ENCODE data around the gene CEP104. TPM values are rescaled to one million over a fixed set of nuclear protein-coding genes. Genes with fewer than 3 reads are reported as not detected.

Gene CEP104
- total and polyA plus RNA-seq, 7 experiments from 2014 or later, result 12.7 to 68.0 (median 44.5) TPM

GRCh38 chr1:3821447-3821846, 35.6 kb downstream of the CEP104 start:
- Mint-ChIP-seq H3K27me3 (no peaks in the 10 kb centered on the region), H3K4me1 (peaks cover 0 to 4% (median 0%) of the 10 kb centered on the region in 7 donors), H3K27ac (no peak overlapping the region), H3K4me3 (no peak overlapping the region), H3K36me3 (peaks cover 14 to 49% (median 14%) of the 10 kb centered on the region in 5 donors), H3K9me3 (no peaks in the 10 kb centered on the region)
- intact Hi-C loops (cut with micrococcal nuclease), result no loop called here
- ChIA-PET POLR2A (no interaction called here), CTCF (no interaction called here)
- Histone ChIP-seq H3K36me3 (ENCODE audit: control insufficient read depth in 2 of 3, insufficient read depth in 3 of 3, low read length in 3 of 3) (peaks cover 0 to 76% (median 3%) of the 10 kb centered on the region in 3 experiments), H3K4me3 (ENCODE audit: low read length) (no peak overlapping the region), H3K9me3 (ENCODE audit: control insufficient read depth in 2 of 3, low read length in 3 of 3) (no peaks in the 10 kb centered on the region), H3K27ac (ENCODE audit: low read depth, low read length) (no peak overlapping the region), H3K4me1 (ENCODE audit: control insufficient read depth in 2 of 2, insufficient read depth in 2 of 2, low read length in 2 of 2) (no peaks in the 10 kb centered on the region), H3K27me3 (ENCODE audit: control insufficient read depth in 2 of 2, insufficient read depth in 2 of 2, low read length in 2 of 2) (no peaks in the 10 kb centered on the region)
- ATAC-seq (no peak), DNase-seq (no peak)

GRCh38 chr1:3821004-3821403, 36.0 kb downstream of the CEP104 start:
- Mint-ChIP-seq H3K27ac (peak overlapping the region in 1 of 9 donors; percentile 13), H3K36me3 (peaks cover 13 to 48% (median 14%) of the 10 kb centered on the region in 5 donors), H3K27me3 (no peaks in the 10 kb centered on the region), H3K4me1 (peaks cover 0 to 4% (median 0%) of the 10 kb centered on the region in 7 donors), H3K9me3 (no peaks in the 10 kb centered on the region), H3K4me3 (no peak overlapping the region)
- H3K4me1 ChIP-seq (ENCODE audit: control insufficient read depth in 2 of 2, insufficient read depth in 2 of 2, low read length in 2 of 2), result no peaks in the 10 kb centered on the region
- ChIA-PET CTCF (no interaction called here), POLR2A (no interaction called here)
- H3K36me3 ChIP-seq (ENCODE audit: control insufficient read depth in 2 of 3, insufficient read depth in 3 of 3, low read length in 3 of 3), result peaks cover 0 to 77% (median 3%) of the 10 kb centered on the region in 3 experiments
- H3K4me3 ChIP-seq (ENCODE audit: low read length), result no peak overlapping the region
- no peak for DNase-seq
- ATAC-seq, result no peak
- no peak overlapping the region for H3K27ac ChIP-seq (ENCODE audit: low read depth, low read length)
- H3K27me3 ChIP-seq (ENCODE audit: control insufficient read depth in 2 of 2, insufficient read depth in 2 of 2, low read length in 2 of 2), result no peaks in the 10 kb centered on the region
- intact Hi-C loops (cut with micrococcal nuclease), result no loop called here
- no peaks in the 10 kb centered on the region for H3K9me3 ChIP-seq (ENCODE audit: control insufficient read depth in 2 of 3, low read length in 3 of 3)

DNA sequence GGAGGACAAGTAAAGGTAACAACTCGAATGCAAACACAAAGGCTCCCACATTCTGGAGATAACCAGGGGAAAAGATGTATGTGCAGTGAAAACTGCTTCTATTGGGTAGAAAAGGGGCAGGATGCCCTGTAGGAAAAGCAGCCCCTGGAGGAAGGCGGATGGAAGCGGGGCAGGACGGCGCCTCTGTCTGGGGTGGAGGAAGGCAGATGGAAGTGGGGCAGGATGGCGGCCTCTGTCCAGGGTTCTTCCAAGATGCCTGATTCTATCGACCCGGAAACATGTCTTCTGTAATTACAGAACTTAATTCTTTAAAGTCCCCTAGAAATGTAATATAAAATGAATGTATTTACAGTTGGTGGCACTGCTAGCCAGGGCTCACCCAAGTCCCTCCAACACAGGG, 36.7 kb downstream of the CEP104 start:
- no peak overlapping the region for H3K27ac ChIP-seq (ENCODE audit: low read depth, low read length)
- Mint-ChIP-seq H3K4me3 (no peak overlapping the region), H3K9me3 (no peaks in the 10 kb centered on the region), H3K36me3 (peaks cover 9 to 47% (median 14%) of the 10 kb centered on the region in 5 donors), H3K27me3 (no peaks in the 10 kb centered on the region), H3K4me1 (peaks cover 0 to 4% (median 0%) of the 10 kb centered on the region in 7 donors), H3K27ac (peak overlapping the region in 2 of 9 donors; percentile 42 to 60)
- no peaks in the 10 kb centered on the region for H3K9me3 ChIP-seq (ENCODE audit: control insufficient read depth in 2 of 3, low read length in 3 of 3)
- intact Hi-C loops (cut with micrococcal nuclease), result no loop called here
- DNase-seq (no peak), ATAC-seq (no peak)
- H3K4me3 ChIP-seq (ENCODE audit: low read length), result no peak overlapping the region
- H3K36me3 ChIP-seq (ENCODE audit: control insufficient read depth in 2 of 3, insufficient read depth in 3 of 3, low read length in 3 of 3), result peaks cover 0 to 77% (median 3%) of the 10 kb centered on the region in 3 experiments
- H3K27me3 ChIP-seq (ENCODE audit: control insufficient read depth in 2 of 2, insufficient read depth in 2 of 2, low read length in 2 of 2), result no peaks in the 10 kb centered on the region
- ChIA-PET CTCF (no interaction called here), POLR2A (no interaction called here)
- H3K4me1 ChIP-seq (ENCODE audit: control insufficient read depth in 2 of 2, insufficient read depth in 2 of 2, low read length in 2 of 2), result no peaks in the 10 kb centered on the region

DNA sequence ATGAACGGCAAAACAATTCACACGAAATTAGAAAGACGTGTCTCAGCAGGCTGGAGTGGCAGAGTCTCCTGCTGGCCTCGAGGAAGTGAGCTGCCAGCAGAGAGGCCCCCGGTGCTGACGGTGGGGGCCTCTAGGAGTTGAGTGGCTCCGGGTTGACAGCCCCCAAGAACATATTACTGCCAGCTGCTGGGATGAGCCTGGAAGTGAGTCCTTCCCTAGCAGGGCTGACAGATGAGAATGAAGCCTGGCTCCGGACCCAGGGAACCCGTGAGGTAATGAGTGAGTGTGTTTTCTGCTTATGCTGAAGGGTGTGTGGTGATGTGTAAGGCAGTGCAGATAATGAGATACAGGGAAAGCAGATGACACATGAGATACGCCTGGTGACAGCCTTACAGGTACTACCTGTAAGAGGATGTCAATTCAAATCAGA, 37.2 kb downstream of the CEP104 start:
- Mint-ChIP-seq H3K27me3 (no peaks in the 10 kb centered on the region), H3K4me1 (peaks cover 0 to 4% (median 0%) of the 10 kb centered on the region in 7 donors), H3K36me3 (peaks cover 9 to 52% (median 14%) of the 10 kb centered on the region in 5 donors), H3K9me3 (no peaks in the 10 kb centered on the region), H3K4me3 (no peak overlapping the region), H3K27ac (peak overlapping the region in 2 of 9 donors; percentile 9 to 60)
- POLR2A ChIA-PET, result no interaction called here
- DNase-seq (no peak), ATAC-seq (no peak)
- Histone ChIP-seq H3K4me1 (ENCODE audit: control insufficient read depth in 2 of 2, insufficient read depth in 2 of 2, low read length in 2 of 2) (no peaks in the 10 kb centered on the region), H3K36me3 (ENCODE audit: control insufficient read depth in 2 of 3, insufficient read depth in 3 of 3, low read length in 3 of 3) (peaks cover 0 to 79% (median 3%) of the 10 kb centered on the region in 3 experiments), H3K4me3 (ENCODE audit: low read length) (no peak overlapping the region), H3K27ac (ENCODE audit: low read depth, low read length) (no peak overlapping the region), H3K9me3 (ENCODE audit: control insufficient read depth in 2 of 3, low read length in 3 of 3) (no peaks in the 10 kb centered on the region), H3K27me3 (ENCODE audit: control insufficient read depth in 2 of 2, insufficient read depth in 2 of 2, low read length in 2 of 2) (no peaks in the 10 kb centered on the region)
- CTCF ChIA-PET, result no interaction called here
- intact Hi-C loops (cut with micrococcal nuclease), result no loop called here

GRCh38 chr1:3817821-3818597, 39.0 kb downstream of the CEP104 start:
- ChIA-PET CTCF (no interaction called here), POLR2A (no interaction called here)
- no peaks in the 10 kb centered on the region for H3K27me3 Mint-ChIP-seq
- ATAC-seq (no peak), DNase-seq (no peak)
- H3K4me3 Mint-ChIP-seq, result no peak overlapping the region
- Histone ChIP-seq H3K4me3 (ENCODE audit: low read length) (no peak overlapping the region), H3K4me1 (ENCODE audit: control insufficient read depth in 2 of 2, insufficient read depth in 2 of 2, low read length in 2 of 2) (no peaks in the 10 kb centered on the region), H3K9me3 (ENCODE audit: control insufficient read depth in 2 of 3, low read length in 3 of 3) (no peaks in the 10 kb centered on the region), H3K27ac (ENCODE audit: low read depth, low read length) (no peak overlapping the region), H3K27me3 (ENCODE audit: control insufficient read depth in 2 of 2, insufficient read depth in 2 of 2, low read length in 2 of 2) (no peaks in the 10 kb centered on the region), H3K36me3 (ENCODE audit: control insufficient read depth in 2 of 3, insufficient read depth in 3 of 3, low read length in 3 of 3) (peaks cover 0 to 74% (median 0%) of the 10 kb centered on the region in 3 experiments)
- peak overlapping the region in 1 of 9 donors; percentile 65 for H3K27ac Mint-ChIP-seq
- intact Hi-C loops (cut with micrococcal nuclease), result no loop called here
- H3K36me3 Mint-ChIP-seq, result peaks cover 9 to 53% (median 13%) of the 10 kb centered on the region in 5 donors
- H3K4me1 Mint-ChIP-seq, result peaks cover 0 to 3% (median 0%) of the 10 kb centered on the region in 7 donors
- H3K9me3 Mint-ChIP-seq, result no peaks in the 10 kb centered on the region

GRCh38 chr1:3817138-3817740, 39.8 kb downstream of the CEP104 start:
- intact Hi-C loops (cut with micrococcal nuclease), result no loop called here
- H3K27ac ChIP-seq (ENCODE audit: low read depth, low read length), result no peak overlapping the region
- no peaks in the 10 kb centered on the region for H3K9me3 ChIP-seq (ENCODE audit: control insufficient read depth in 2 of 3, low read length in 3 of 3)
- peaks cover 0 to 66% (median 0%) of the 10 kb centered on the region in 3 experiments for H3K36me3 ChIP-seq (ENCODE audit: control insufficient read depth in 2 of 3, insufficient read depth in 3 of 3, low read length in 3 of 3)
- H3K27me3 ChIP-seq (ENCODE audit: control insufficient read depth in 2 of 2, insufficient read depth in 2 of 2, low read length in 2 of 2), result no peaks in the 10 kb centered on the region
- peaks cover 9 to 50% (median 13%) of the 10 kb centered on the region in 5 donors for H3K36me3 Mint-ChIP-seq
- no peaks in the 10 kb centered on the region for H3K9me3 Mint-ChIP-seq
- H3K27me3 Mint-ChIP-seq, result no peaks in the 10 kb centered on the region
- ChIA-PET POLR2A (interaction anchor here (0.6 kb wide), 1 partner anchor 86 kb away, joined by 3 read pairs; no protein-coding TSS in a partner anchor), CTCF (interaction anchor here (0.7 to 0.9 kb wide), 2 partner anchors 9 to 1835 kb away, joined by 3 read pairs; no protein-coding TSS in a partner anchor)
- DNase-seq, result no peak
- H3K4me1 Mint-ChIP-seq, result peaks cover 0 to 3% (median 0%) of the 10 kb centered on the region in 7 donors
- H3K4me3 Mint-ChIP-seq, result no peak overlapping the region
- no peaks in the 10 kb centered on the region for H3K4me1 ChIP-seq (ENCODE audit: control insufficient read depth in 2 of 2, insufficient read depth in 2 of 2, low read length in 2 of 2)
- no peak overlapping the region for H3K27ac Mint-ChIP-seq
- ATAC-seq, result no peak
- no peak overlapping the region for H3K4me3 ChIP-seq (ENCODE audit: low read length)
